ENCODE data around the gene CA6. TPM values are rescaled to one million over a fixed set of nuclear protein-coding genes. Genes with fewer than 3 reads are reported as not detected.
"Not testable (repeated sequence)": the region's sequence is repeated elsewhere in the genome, so short reads cannot be mapped to it uniquely, and the experiment has no call there.

Gene CA6
- total and polyA plus RNA-seq, 2 donors (not counting 1 experiment from before 2014, with no cell fraction given): not detected

- H4K20me1 ChIP-seq (ENCODE audit: control insufficient read depth, insufficient read depth, low read length, poor library complexity, severe bottlenecking): no peaks in the 10 kb centered on the region
- Mint-ChIP-seq H3K9me3 (ENCODE audit: insufficient read depth) (no peaks in the 10 kb centered on the region), H3K4me1 (peaks cover 24% of the 10 kb centered on the region), H3K27ac (no peak overlapping the region), H3K4me3 (no peak overlapping the region), H3K27me3 (peaks cover 8% of the 10 kb centered on the region)
- DNase-seq: no peak
- H2AFZ ChIP-seq (ENCODE audit: insufficient read depth, low read depth, low read length, poor library complexity, severe bottlenecking): no peak overlapping the region
- no peak for ATAC-seq (ENCODE audit: low read depth)
- no peak overlapping the region for H3K4me2 ChIP-seq (replicated peaks; ENCODE audit: low read depth, low read length, poor library complexity, severe bottlenecking)
- peaks cover 0 to 5% (median 0%) of the 10 kb centered on the region in 4 experiments for H3K27me3 ChIP-seq (replicated peaks in 1 of 4; ENCODE audit: control extremely low read depth in 1 of 4, control insufficient read depth in 3 of 4, insufficient read depth in 4 of 4, low read length in 3 of 4)
- no peak overlapping the region for H3K27ac ChIP-seq (ENCODE audit: low read length in 2 of 2)
- H3K36me3 ChIP-seq (replicated peaks in 1 of 2; ENCODE audit: control extremely low read depth in 1 of 2, control insufficient read depth in 1 of 2, extremely low read depth in 1 of 2, insufficient read depth in 2 of 2, low read length in 1 of 2): no peaks in the 10 kb centered on the region
- no peak overlapping the region for H3K4me3 ChIP-seq (ENCODE audit: control extremely low read depth in 1 of 5, extremely low read depth in 1 of 5, insufficient read depth in 1 of 5, low read depth in 2 of 5, low read length in 4 of 5)
- CTCF ChIA-PET: interaction anchor here (0.8 kb wide), 1 partner anchor 15 kb away, joined by 3 read pairs; no protein-coding TSS in a partner anchor
- POLR2A ChIA-PET: no interaction called here
- no peak for TF ChIP-seq EZH2 (IDR thresholded peaks at IDR 0.05; ENCODE audit: borderline replicate concordance, insufficient read depth, low read depth, low read length, poor library complexity, severe bottlenecking)
- TF ChIP-seq, protein P1, sequence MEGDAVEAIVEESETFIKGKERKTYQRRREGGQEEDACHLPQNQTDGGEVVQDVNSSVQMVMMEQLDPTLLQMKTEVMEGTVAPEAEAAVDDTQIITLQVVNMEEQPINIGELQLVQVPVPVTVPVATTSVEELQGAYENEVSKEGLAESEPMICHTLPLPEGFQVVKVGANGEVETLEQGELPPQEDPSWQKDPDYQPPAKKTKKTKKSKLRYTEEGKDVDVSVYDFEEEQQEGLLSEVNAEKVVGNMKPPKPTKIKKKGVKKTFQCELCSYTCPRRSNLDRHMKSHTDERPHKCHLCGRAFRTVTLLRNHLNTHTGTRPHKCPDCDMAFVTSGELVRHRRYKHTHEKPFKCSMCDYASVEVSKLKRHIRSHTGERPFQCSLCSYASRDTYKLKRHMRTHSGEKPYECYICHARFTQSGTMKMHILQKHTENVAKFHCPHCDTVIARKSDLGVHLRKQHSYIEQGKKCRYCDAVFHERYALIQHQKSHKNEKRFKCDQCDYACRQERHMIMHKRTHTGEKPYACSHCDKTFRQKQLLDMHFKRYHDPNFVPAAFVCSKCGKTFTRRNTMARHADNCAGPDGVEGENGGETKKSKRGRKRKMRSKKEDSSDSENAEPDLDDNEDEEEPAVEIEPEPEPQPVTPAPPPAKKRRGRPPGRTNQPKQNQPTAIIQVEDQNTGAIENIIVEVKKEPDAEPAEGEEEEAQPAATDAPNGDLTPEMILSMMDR (IDR thresholded peaks at IDR 0.05): no peak
- no CpG with 5 or more reads among the region's 6 CpGs for WGBS (ENCODE audit: insufficient coverage)
- H3K4me1 ChIP-seq (ENCODE audit: control insufficient read depth in 2 of 2, insufficient read depth in 2 of 2, low read length in 2 of 2): peaks cover 10 to 11% of the 10 kb centered on the region in 2 donors
- no peaks in the 10 kb centered on the region for H3K79me2 ChIP-seq (ENCODE audit: control insufficient read depth, insufficient read depth, low read length)
- H3K9ac ChIP-seq (ENCODE audit: low read length): no peak overlapping the region
- intact Hi-C loops (cut with micrococcal nuclease): no loop called here
- peaks cover 0 to 5% (median 0%) of the 10 kb centered on the region in 3 donors for H3K9me3 ChIP-seq (ENCODE audit: control extremely low read depth in 1 of 3, control insufficient read depth in 2 of 3, insufficient read depth in 1 of 3, low read length in 2 of 3)
Measured at GRCh38 chr1:9020305-9020704, 74.6 kb downstream of the CA6 start.

- peaks cover 11% of the 10 kb centered on the region for H3K4me1 Mint-ChIP-seq
- H3K36me3 ChIP-seq (replicated peaks in 1 of 2; ENCODE audit: control extremely low read depth in 1 of 2, control insufficient read depth in 1 of 2, extremely low read depth in 1 of 2, insufficient read depth in 2 of 2, low read length in 1 of 2); H3K27me3 Mint-ChIP-seq; H3K27ac Mint-ChIP-seq; H3K79me2 ChIP-seq (ENCODE audit: control insufficient read depth, insufficient read depth, low read length); intact Hi-C loops (cut with micrococcal nuclease); H2AFZ ChIP-seq (ENCODE audit: insufficient read depth, low read depth, low read length, poor library complexity, severe bottlenecking); H3K4me1 ChIP-seq (ENCODE audit: control insufficient read depth in 2 of 2, insufficient read depth in 2 of 2, low read length in 2 of 2); DNase-seq; H3K4me2 ChIP-seq (replicated peaks; ENCODE audit: low read depth, low read length, poor library complexity, severe bottlenecking); H4K20me1 ChIP-seq (ENCODE audit: control insufficient read depth, insufficient read depth, low read length, poor library complexity, severe bottlenecking); ATAC-seq (ENCODE audit: low read depth); H3K9me3 ChIP-seq (ENCODE audit: control extremely low read depth in 1 of 3, control insufficient read depth in 2 of 3, insufficient read depth in 1 of 3, low read length in 2 of 3); H3K27me3 ChIP-seq (replicated peaks in 1 of 4; ENCODE audit: control extremely low read depth in 1 of 4, control insufficient read depth in 3 of 4, insufficient read depth in 4 of 4, low read length in 3 of 4); H3K9me3 Mint-ChIP-seq (ENCODE audit: insufficient read depth); H3K27ac ChIP-seq (ENCODE audit: low read length in 2 of 2); H3K4me3 Mint-ChIP-seq; H3K4me3 ChIP-seq (ENCODE audit: control extremely low read depth in 1 of 5, extremely low read depth in 1 of 5, insufficient read depth in 1 of 5, low read depth in 2 of 5, low read length in 4 of 5); H3K9ac ChIP-seq (ENCODE audit: low read length): not testable (repeated sequence)
- WGBS (ENCODE audit: insufficient coverage): 100% methylated on average over 2 of the region's 15 CpGs
- POLR2A ChIA-PET: interaction anchor here (0.6 kb wide), 1 partner anchor 44 kb away, joined by 3 read pairs; no protein-coding TSS in a partner anchor
- CTCF ChIA-PET: interaction anchor here (0.7 to 2.6 kb wide), 2 partner anchors 33 to 80 kb away, joined by 5 to 10 read pairs; no protein-coding TSS in a partner anchor
Measured at GRCh38 chr1:9022026-9022738, 76.5 kb downstream of the CA6 start.
